Cardiac fibroblast (primary cell): ENCODE data around the gene PSTPIP1.

Experiments
- DNase-seq, 2 donors: peaks; one replicate each; pipeline versions ENCODE4 v3.0.0 to v3.0.0-alpha.2; 2010; ENCODE audit warnings: low read depth in 2 of 2
- H3K4me3 ChIP-seq, 2 donors: replicated peaks in 1 of 2; 1 replicate in 1 of 2; 2 replicates in 1 of 2; pipeline ENCODE4 v1.5.1; 2011; ENCODE audit warnings: low read depth in 2 of 2, low read length in 2 of 2, mild to moderate bottlenecking in 2 of 2, moderate library complexity in 1 of 2
- CTCF ChIP-seq: IDR thresholded peaks from one replicate; pipeline ENCODE4 v1.5.1; 2011; ENCODE audit warnings: low read depth, mild to moderate bottlenecking, low read length, inconsistent platforms

PSTPIP1 gene

DNA sequence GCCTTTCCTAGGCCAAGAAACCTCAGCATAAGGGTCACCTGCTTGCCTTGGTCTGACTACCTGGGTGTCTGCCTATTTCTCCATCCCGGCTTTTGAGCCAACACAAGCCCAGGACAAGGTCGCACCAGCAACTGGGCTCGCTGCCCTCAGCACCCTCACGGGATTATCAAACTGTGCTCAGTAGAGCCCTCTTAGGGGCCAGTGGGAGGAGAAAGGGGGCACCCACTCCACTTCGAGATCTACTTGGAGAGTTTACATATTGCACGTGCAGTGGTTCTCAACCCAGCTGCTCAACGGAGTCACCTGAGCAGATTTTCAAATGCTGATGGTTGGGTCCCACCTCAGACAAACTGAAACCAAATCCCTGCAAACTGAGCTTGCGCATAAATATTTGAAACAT lies 44.9 kb downstream of the PSTPIP1 start:
- no peak for DNase-seq
- TF ChIP-seq CTCF: no peak
- H3K4me3 ChIP-seq: no peak overlapping the region

DNA sequence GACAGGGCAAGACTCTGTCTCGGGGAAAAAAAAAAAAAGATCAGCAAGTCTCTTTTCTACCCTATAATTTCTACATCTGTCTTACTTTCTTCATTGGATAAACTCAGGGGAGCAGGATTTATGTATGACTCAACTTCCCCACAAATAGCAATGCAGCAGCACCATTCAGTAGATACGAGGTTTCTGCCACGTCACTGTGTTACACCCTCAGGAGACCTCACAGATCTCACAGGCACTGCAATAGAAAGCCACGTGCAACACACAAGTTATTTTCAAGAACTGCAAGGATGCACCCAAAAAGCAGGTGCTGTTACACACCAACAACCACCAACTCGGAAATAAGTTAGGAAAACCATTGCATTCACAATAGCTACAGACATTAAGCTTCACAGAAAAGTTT lies 45.7 kb downstream of the PSTPIP1 start:
- TF ChIP-seq CTCF: no peak
- DNase-seq: peak; percentile 29 to 84
- no peak overlapping the region for H3K4me3 ChIP-seq

DNA sequence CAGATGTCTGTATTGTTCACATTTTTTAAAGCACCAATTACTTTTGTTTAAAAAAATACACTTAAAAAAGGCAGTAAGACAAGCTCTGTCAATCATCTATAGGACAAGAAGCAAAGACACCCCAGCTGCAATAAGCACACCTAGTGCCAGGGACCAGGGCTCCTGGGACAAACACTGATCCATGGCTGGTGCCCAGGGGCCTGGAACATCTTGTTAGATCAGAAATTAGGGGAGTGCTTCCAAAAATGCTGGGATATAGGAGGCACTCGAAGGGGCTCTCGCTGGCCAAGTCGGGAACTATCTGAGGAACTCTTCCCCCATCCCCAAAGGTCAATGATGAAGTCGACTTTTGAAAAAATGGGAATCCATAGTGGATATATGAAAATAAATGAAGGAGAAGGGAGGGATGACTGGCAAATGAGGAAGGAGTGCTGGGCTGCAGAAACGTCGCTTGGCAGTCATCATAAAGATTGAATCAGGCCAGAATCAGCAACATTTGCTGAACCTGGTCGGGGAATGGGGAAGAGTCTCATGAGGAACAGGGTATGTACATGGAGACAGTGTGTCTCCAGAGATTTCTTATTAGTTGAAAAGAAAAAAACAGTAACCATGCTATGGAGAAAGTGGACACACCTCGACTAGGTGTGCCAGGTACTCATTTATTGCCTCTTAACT lies 47.5 kb downstream of the PSTPIP1 start:
- no peak overlapping the region for H3K4me3 ChIP-seq
- DNase-seq: no peak
- TF ChIP-seq CTCF: no peak

DNA sequence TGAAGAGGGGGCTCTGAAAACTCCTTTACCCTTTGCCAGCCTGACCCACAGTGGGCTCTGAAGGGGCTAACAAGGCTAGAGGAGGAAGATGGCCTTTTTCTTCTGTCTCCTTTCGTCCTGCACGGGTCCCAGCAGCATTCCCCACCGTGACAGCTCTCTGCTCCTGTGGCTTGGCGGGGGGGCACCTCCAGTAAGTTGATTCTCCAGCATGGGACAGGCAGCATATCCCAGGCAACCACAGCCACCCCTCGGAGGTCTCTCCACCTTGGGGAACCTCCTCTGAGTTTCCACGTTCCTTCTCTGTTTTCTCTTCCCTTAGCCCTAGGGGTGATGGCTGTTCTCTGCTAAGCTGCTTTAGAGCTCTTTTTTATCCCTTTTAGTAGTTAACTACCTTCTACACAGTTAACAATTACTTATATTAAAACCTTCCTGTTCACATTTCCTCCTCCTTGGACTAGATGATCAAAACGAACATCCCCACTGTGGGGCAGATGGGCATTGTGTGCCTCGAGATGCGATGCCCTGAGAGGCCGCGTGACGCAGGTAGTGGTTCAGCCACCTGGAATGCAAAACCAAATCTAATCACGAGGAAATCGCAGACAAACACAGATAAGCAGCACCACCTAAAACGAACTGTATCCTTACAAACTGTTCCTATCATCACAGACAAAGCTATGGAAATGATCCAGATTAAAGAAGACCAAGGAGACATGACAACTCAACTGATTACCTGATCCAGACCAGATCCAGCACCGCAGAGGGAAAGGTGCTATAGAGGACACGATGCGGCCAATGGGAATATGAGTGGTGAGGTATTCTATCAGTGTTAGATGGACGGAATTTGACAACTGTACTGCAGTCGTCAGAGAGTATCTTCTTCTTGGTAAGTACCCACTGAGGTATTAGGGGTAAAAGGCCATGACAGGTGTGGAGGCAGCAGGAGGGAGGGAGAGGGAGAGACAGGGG lies 48.3 kb downstream of the PSTPIP1 start:
- no peak for DNase-seq
- no peak for TF ChIP-seq CTCF
- no peak overlapping the region for H3K4me3 ChIP-seq

GRCh38 chr15:77044228-77045042 lies 49.5 kb downstream of the PSTPIP1 start:
- no peak for TF ChIP-seq CTCF
- no peak overlapping the region for H3K4me3 ChIP-seq
- DNase-seq: peak in 1 of 2 donors; percentile 60

DNA sequence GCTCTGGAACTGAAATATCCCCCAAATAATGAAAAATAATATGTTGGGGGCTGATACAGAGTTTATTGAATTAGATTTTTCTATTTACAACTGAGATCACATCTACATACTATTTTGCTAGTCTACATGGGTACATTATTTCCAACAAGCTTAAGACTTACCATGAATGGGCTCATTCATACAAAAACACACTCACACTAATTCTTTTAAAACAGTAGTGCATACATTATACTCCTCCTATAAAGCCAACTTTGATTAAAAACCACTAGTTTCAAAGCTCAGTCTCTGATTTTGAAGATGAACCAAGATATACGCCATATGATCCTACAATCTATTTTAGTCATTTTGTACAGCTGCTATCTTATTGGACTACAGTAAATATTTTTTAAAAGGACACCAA lies 51.1 kb downstream of the PSTPIP1 start:
- H3K4me3 ChIP-seq: no peak overlapping the region
- TF ChIP-seq CTCF: no peak
- no peak for DNase-seq
